ENCODE data around the gene SDHAF2. TPM values are rescaled to one million over a fixed set of nuclear protein-coding genes. Genes with fewer than 3 reads are reported as not detected.
"Not testable (repeated sequence)": the region's sequence is repeated elsewhere in the genome, so short reads cannot be mapped to it uniquely, and the experiment has no call there.

Gene SDHAF2
- total and polyA plus RNA-seq, 4 donors, result 32.3 to 40.0 (median 35.3) TPM

DNA sequence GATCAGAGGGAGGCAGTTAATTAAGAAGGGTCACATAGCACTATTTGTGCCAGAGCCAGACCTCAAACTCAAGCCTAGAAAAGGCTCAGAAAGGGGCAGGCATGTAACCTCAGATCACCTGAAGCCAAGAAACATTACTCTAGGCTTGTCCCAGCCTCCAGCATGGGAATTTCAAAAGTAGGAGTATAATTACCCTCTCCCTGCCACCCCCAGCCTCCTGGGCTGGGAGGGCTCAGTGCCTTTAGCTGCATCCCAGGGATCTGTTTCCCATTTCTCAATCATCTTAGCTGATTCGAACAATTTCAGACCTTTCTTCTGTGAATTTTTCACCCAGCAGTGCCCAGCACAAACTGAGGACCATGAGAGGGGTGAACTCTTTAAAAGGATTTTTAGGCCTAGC lies 45.5 kb downstream of the SDHAF2 start:
- Histone ChIP-seq H3K36me3 (ENCODE audit: control insufficient read depth in 1 of 2, insufficient read depth in 2 of 2, low read length in 1 of 2) (no peaks in the 10 kb centered on the region), H3K27ac (ENCODE audit: low read depth in 1 of 2, low read length in 2 of 2) (no peak overlapping the region), H3K4me1 (ENCODE audit: control insufficient read depth in 1 of 2, insufficient read depth in 2 of 2, low read length in 2 of 2) (no peaks in the 10 kb centered on the region), H3K27me3 (ENCODE audit: control insufficient read depth in 1 of 2, insufficient read depth in 2 of 2, low read length in 1 of 2) (no peaks in the 10 kb centered on the region), H3K9me3 (ENCODE audit: control insufficient read depth, low read length) (no peaks in the 10 kb centered on the region), H3K4me3 (ENCODE audit: low read length in 2 of 2) (no peak overlapping the region)
- DNase-seq (no peak), ATAC-seq (ENCODE audit: low FRiP score) (no peak)
- 87 to 96% methylated on average over 1 of the region's 1 CpG for WGBS, 2 donors
- intact Hi-C loops (cut with DNase I), result no loop called here

DNA sequence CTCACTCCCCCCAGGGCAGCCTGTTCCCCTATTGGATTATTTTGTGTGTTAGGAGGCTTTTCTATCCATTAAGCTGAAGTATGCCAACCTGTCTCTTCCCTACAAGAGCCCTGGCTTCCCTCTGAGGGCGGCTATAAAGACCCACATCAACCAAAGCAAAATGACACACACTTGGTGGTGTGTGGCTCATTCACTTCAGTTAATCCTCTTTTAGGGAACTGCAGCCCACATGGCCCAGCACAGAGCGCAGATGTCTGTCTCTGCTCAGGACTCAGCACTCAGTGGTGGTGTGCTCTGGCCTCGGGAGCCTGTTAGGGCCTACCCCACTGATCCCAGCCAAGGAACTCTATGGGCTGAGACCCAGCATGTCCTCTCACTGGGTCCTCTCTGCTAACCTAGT lies 46.4 kb downstream of the SDHAF2 start:
- Histone ChIP-seq H3K27me3 (ENCODE audit: control insufficient read depth in 1 of 2, insufficient read depth in 2 of 2, low read length in 1 of 2) (no peaks in the 10 kb centered on the region), H3K4me3 (ENCODE audit: low read length in 2 of 2) (no peak overlapping the region), H3K36me3 (ENCODE audit: control insufficient read depth in 1 of 2, insufficient read depth in 2 of 2, low read length in 1 of 2) (no peaks in the 10 kb centered on the region), H3K27ac (ENCODE audit: low read depth in 1 of 2, low read length in 2 of 2) (no peak overlapping the region), H3K4me1 (ENCODE audit: control insufficient read depth in 1 of 2, insufficient read depth in 2 of 2, low read length in 2 of 2) (no peaks in the 10 kb centered on the region), H3K9me3 (ENCODE audit: control insufficient read depth, low read length) (no peaks in the 10 kb centered on the region)
- DNase-seq (no peak), ATAC-seq (ENCODE audit: low FRiP score) (no peak)
- intact Hi-C loops (cut with DNase I), result loop anchor here in 1 of 2 donors (2.0 kb wide), 1 partner anchor 40 kb away; no protein-coding TSS in a partner anchor
- 88 to 90% methylated on average over 3 of the region's 3 CpGs for WGBS, 2 donors

DNA sequence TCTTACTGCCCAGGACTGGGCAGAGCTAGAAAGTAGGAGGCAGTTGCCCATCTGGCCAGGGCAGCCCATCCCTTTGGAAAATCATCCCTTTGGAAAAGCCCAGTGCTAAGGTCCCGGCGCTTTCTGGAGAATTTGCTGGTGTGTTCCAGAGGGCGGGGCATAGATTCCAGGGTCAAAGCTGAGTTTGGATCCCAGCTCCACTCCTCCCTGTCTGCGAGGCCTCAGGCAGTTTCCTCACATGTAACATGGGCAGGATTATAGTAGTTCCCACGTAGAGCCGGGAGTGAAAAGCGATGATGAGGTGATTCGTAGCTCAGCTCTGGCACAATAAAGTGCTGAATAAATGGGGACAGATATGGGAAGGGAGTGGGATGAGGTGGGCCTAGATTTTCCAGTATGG lies 47.2 kb downstream of the SDHAF2 start:
- whole genome bisulfite sequencing, 2 donors, result 38 to 41% methylated on average over 8 of the region's 8 CpGs

DNA sequence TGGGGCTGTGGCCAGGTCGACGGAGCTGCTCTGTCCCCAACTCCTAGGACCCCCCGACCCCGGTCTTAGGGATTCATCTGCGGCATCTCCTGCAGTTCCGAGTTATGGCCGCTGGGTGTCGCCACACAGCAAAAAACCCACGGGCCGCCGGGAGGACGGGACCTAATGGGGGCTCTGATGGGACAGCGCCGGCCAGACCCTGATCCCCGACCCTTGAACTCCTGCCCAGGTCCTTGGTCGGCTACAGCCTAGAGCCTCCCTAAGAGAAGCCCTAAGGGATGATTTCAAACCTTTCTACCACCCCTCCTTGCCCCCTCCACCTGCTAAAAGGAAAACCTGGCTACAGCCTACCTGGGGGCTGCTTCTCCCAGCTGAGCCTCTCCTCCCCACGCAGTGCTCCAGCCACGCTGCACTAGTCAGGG lies 47.8 kb downstream of the SDHAF2 start:
- no peaks in the 10 kb centered on the region for H3K27me3 ChIP-seq (ENCODE audit: control insufficient read depth in 1 of 2, insufficient read depth in 2 of 2, low read length in 1 of 2)
- no peaks in the 10 kb centered on the region for H3K4me1 ChIP-seq (ENCODE audit: control insufficient read depth in 1 of 2, insufficient read depth in 2 of 2, low read length in 2 of 2)
- intact Hi-C loops (cut with DNase I), result loop anchor here (1.0 to 2.0 kb wide), 2 partner anchors 39 kb away; no protein-coding TSS in a partner anchor
- ATAC-seq (ENCODE audit: low FRiP score), result peak; percentile 55
- H3K9me3 ChIP-seq (ENCODE audit: control insufficient read depth, low read length), result no peaks in the 10 kb centered on the region
- H3K36me3 ChIP-seq (ENCODE audit: control insufficient read depth in 1 of 2, insufficient read depth in 2 of 2, low read length in 1 of 2), result no peaks in the 10 kb centered on the region
- WGBS, 2 donors, result 3 to 5% methylated on average over 18 of the region's 18 CpGs
- no peak overlapping the region for H3K4me3 ChIP-seq (ENCODE audit: low read length in 2 of 2)
- peak; percentile 59 to 89 for DNase-seq
- no peak overlapping the region for H3K27ac ChIP-seq (ENCODE audit: low read depth in 1 of 2, low read length in 2 of 2)

More for the DNA sequence above, 47.2 kb downstream of the SDHAF2 start:
- Histone ChIP-seq H3K4me1 (ENCODE audit: control insufficient read depth in 1 of 2, insufficient read depth in 2 of 2, low read length in 2 of 2) (no peaks in the 10 kb centered on the region), H3K4me3 (ENCODE audit: low read length in 2 of 2) (no peak overlapping the region), H3K27me3 (ENCODE audit: control insufficient read depth in 1 of 2, insufficient read depth in 2 of 2, low read length in 1 of 2) (no peaks in the 10 kb centered on the region), H3K27ac (ENCODE audit: low read depth in 1 of 2, low read length in 2 of 2) (no peak overlapping the region), H3K9me3 (ENCODE audit: control insufficient read depth, low read length) (no peaks in the 10 kb centered on the region), H3K36me3 (ENCODE audit: control insufficient read depth in 1 of 2, insufficient read depth in 2 of 2, low read length in 1 of 2) (no peaks in the 10 kb centered on the region)
- DNase-seq (no peak), ATAC-seq (ENCODE audit: low FRiP score) (no peak)
- intact Hi-C loops (cut with DNase I), result loop anchor here (1.0 to 2.0 kb wide), 2 partner anchors 39 to 40 kb away; no protein-coding TSS in a partner anchor

DNA sequence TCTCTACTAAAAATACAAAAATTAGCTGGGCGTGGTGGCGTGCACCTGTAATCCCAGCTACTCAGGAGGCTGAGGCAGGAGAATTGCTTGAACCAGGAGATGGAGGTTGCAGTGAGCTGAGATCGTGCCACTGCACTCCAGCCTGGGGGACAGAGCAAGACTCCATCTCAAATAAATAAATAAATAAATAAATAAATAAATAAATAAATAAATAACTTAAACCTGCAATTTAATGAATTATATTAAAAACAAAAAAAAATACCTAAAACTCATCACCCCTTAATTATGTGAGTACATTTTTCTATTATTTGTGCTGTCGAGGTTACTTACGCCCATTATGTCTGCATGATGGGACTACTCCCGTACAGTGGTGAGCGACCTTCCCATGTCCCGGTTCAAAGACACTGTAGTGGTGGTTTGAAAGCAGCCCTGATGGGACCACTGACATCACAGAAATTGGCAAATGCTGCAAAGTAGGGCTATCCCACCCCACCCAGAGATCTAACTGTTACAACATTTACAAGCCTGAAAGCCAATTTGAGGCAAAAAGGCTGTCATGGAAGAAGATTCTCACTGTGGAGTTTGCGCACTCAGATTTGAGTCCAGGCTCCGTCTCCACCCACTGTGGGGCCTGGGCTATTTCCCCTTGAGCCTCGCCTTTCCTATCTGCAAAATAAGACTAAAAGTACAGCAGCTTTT lies 49.6 kb downstream of the SDHAF2 start:
- intact Hi-C loops (cut with DNase I), result loop anchor here (5.0 to 10.0 kb wide), 2 partner anchors 148 to 155 kb away; no protein-coding TSS in a partner anchor
- ATAC-seq (ENCODE audit: low FRiP score); H3K9me3 ChIP-seq (ENCODE audit: control insufficient read depth, low read length); H3K27me3 ChIP-seq (ENCODE audit: control insufficient read depth in 1 of 2, insufficient read depth in 2 of 2, low read length in 1 of 2); DNase-seq; H3K4me1 ChIP-seq (ENCODE audit: control insufficient read depth in 1 of 2, insufficient read depth in 2 of 2, low read length in 2 of 2); H3K27ac ChIP-seq (ENCODE audit: low read depth in 1 of 2, low read length in 2 of 2); H3K36me3 ChIP-seq (ENCODE audit: control insufficient read depth in 1 of 2, insufficient read depth in 2 of 2, low read length in 1 of 2); H3K4me3 ChIP-seq (ENCODE audit: low read length in 2 of 2): not testable (repeated sequence)
- WGBS, 2 donors, result 95 to 96% methylated on average over 11 of the region's 11 CpGs

DNA sequence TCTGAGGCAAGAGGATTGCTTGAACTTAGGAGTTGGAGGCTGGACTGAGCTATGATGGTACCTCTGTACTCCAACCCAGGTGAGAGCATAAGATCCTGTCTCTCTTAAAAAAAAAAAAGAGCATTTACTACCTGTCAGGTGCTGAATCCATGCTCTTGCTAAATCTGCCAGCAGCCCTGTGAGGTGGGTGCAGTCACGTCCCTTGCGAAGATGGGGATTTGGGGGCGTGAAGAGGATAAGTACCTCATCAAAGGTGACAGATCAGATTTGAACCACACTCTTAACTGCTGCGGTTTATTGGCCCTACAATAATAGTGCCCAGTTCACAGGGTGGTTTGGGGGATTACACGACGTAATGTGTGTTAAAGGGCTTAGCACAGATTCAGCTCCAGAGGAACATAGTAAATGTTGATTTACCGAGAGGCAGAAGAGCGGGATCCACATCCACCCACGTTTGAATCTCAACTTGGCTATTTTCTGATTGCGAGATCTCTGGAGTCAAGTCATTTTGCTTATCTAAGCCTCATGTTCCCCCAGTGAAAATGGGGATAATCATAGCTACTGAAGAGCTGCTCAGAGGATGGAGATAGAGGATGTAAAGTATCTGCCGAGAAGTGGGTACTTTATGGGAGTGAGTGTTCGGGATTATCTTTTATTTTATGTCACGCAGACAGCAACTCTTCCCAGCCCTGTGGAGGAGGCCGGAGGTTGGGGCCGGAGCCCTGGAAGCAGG lies 50.5 kb downstream of the SDHAF2 start:
- Histone ChIP-seq H3K36me3 (ENCODE audit: control insufficient read depth in 1 of 2, insufficient read depth in 2 of 2, low read length in 1 of 2) (no peaks in the 10 kb centered on the region), H3K4me3 (ENCODE audit: low read length in 2 of 2) (no peak overlapping the region), H3K27me3 (ENCODE audit: control insufficient read depth in 1 of 2, insufficient read depth in 2 of 2, low read length in 1 of 2) (no peaks in the 10 kb centered on the region), H3K4me1 (ENCODE audit: control insufficient read depth in 1 of 2, insufficient read depth in 2 of 2, low read length in 2 of 2) (no peaks in the 10 kb centered on the region), H3K9me3 (ENCODE audit: control insufficient read depth, low read length) (no peaks in the 10 kb centered on the region), H3K27ac (ENCODE audit: low read depth in 1 of 2, low read length in 2 of 2) (no peak overlapping the region)
- intact Hi-C loops (cut with DNase I), result loop anchor here (5.0 to 10.0 kb wide), 2 partner anchors 147 to 154 kb away; no protein-coding TSS in a partner anchor
- ATAC-seq (ENCODE audit: low FRiP score) (no peak), DNase-seq (no peak)
- 81% methylated on average over 15 of the region's 15 CpGs for WGBS, 2 donors

DNA sequence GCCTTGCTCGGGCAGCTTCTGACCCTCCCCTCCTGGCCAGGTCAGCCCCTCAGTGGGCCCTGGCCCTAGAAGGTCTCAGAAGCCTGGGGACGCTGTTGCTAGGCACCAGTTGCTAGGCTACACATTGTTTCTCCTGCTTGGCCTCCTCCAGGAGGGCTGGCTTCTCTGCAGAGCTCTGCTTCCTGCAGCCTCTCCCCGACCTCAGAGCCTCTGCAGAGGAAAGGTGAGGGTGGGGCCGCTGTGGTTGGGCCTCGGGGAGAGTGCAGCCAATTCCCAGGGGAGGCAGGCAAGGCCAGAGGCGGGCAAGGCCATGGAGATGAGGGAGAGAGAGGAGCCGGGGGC lies 51.0 kb downstream of the SDHAF2 start:
- no peak for ATAC-seq (ENCODE audit: low FRiP score)
- DNase-seq, result no peak
- Histone ChIP-seq H3K36me3 (ENCODE audit: control insufficient read depth in 1 of 2, insufficient read depth in 2 of 2, low read length in 1 of 2) (no peaks in the 10 kb centered on the region), H3K9me3 (ENCODE audit: control insufficient read depth, low read length) (no peaks in the 10 kb centered on the region), H3K27ac (ENCODE audit: low read depth in 1 of 2, low read length in 2 of 2) (no peak overlapping the region), H3K27me3 (ENCODE audit: control insufficient read depth in 1 of 2, insufficient read depth in 2 of 2, low read length in 1 of 2) (no peaks in the 10 kb centered on the region), H3K4me3 (ENCODE audit: low read length in 2 of 2) (no peak overlapping the region), H3K4me1 (ENCODE audit: control insufficient read depth in 1 of 2, insufficient read depth in 2 of 2, low read length in 2 of 2) (no peaks in the 10 kb centered on the region)
- 26 to 27% methylated on average over 7 of the region's 7 CpGs for WGBS, 2 donors
- intact Hi-C loops (cut with DNase I), result loop anchor here (5.0 to 10.0 kb wide), 2 partner anchors 146 to 154 kb away; no protein-coding TSS in a partner anchor

DNA sequence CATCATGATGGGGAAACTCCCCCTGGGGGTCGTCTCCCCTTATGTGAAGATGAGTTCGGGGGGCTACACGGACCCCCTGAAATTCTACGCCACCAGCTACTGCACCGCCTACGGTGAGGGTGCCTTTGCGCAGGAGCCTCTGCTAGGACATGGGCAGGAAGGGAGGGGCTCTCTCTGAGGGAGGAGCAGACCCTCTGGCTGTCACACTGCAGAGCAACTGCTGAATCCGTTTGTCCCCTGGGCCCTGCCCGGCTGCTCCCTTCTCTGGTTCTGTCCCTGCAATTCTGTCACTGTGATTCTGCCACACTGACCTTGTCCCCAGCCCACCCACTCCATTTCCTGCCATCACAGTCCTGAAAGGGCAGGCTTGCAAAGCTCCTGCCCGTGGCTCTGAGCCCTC lies 51.9 kb downstream of the SDHAF2 start:
- H3K4me1 ChIP-seq (ENCODE audit: control insufficient read depth in 1 of 2, insufficient read depth in 2 of 2, low read length in 2 of 2), result no peaks in the 10 kb centered on the region
- ATAC-seq (ENCODE audit: low FRiP score) (no peak), DNase-seq (no peak)
- intact Hi-C loops (cut with DNase I), result loop anchor here (5.0 to 10.0 kb wide), 2 partner anchors 145 to 153 kb away; no protein-coding TSS in a partner anchor
- H3K36me3 ChIP-seq (ENCODE audit: control insufficient read depth in 1 of 2, insufficient read depth in 2 of 2, low read length in 1 of 2), result no peaks in the 10 kb centered on the region
- WGBS, 2 donors, result 58 to 64% methylated on average over 10 of the region's 10 CpGs
- no peaks in the 10 kb centered on the region for H3K27me3 ChIP-seq (ENCODE audit: control insufficient read depth in 1 of 2, insufficient read depth in 2 of 2, low read length in 1 of 2)
- no peaks in the 10 kb centered on the region for H3K9me3 ChIP-seq (ENCODE audit: control insufficient read depth, low read length)
- H3K27ac ChIP-seq (ENCODE audit: low read depth in 1 of 2, low read length in 2 of 2), result no peak overlapping the region
- no peak overlapping the region for H3K4me3 ChIP-seq (ENCODE audit: low read length in 2 of 2)

Measured in aorta (tissue), 5 donors.